Measurements from ENCODE around the gene MYL1.

Gene MYL1

GRCh38 chr2:210324458-210324857 is 9.5 kb upstream of the MYL1 start:
- TF ChIP-seq, protein P1, sequence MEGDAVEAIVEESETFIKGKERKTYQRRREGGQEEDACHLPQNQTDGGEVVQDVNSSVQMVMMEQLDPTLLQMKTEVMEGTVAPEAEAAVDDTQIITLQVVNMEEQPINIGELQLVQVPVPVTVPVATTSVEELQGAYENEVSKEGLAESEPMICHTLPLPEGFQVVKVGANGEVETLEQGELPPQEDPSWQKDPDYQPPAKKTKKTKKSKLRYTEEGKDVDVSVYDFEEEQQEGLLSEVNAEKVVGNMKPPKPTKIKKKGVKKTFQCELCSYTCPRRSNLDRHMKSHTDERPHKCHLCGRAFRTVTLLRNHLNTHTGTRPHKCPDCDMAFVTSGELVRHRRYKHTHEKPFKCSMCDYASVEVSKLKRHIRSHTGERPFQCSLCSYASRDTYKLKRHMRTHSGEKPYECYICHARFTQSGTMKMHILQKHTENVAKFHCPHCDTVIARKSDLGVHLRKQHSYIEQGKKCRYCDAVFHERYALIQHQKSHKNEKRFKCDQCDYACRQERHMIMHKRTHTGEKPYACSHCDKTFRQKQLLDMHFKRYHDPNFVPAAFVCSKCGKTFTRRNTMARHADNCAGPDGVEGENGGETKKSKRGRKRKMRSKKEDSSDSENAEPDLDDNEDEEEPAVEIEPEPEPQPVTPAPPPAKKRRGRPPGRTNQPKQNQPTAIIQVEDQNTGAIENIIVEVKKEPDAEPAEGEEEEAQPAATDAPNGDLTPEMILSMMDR (conservative IDR thresholded peaks at IDR 0.05; ENCODE audit: low read depth, low read length) = no peak
- DNase-seq (ENCODE audit: low read depth) = no peak
- H3K4me3 ChIP-seq (ENCODE audit: low read length) = no peak overlapping the region

DNA sequence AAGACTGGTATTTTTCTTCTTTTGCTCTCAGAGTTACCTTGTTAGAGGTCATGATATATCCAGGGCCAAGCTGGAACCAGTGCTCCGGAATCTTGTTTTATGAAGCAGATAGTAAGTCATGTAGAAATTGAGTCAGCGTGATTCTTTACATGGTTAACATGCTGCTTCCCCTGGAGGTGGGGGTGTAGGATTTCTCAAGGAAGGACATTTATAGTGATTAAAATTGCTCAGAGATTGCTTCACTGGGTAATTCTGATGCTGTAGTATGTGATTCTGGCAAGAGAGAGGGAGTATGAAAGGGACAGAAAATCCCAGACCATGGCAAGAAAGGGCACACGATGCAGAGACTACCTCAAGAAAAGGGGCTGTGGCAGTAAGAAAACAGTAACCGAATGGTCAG is 8.0 kb upstream of the MYL1 start:
- no peak for DNase-seq (ENCODE audit: low read depth)
- TF ChIP-seq, protein P1 (conservative IDR thresholded peaks at IDR 0.05; ENCODE audit: low read depth, low read length) = no peak
- H3K4me3 ChIP-seq (ENCODE audit: low read length) = no peak overlapping the region

GRCh38 chr2:210318891-210319290 is 3.9 kb upstream of the MYL1 start:
- H3K4me3 ChIP-seq (ENCODE audit: low read length) = no peak overlapping the region
- peak; percentile 77 for DNase-seq (ENCODE audit: low read depth)
- TF ChIP-seq, protein P1 (conservative IDR thresholded peaks at IDR 0.05; ENCODE audit: low read depth, low read length) = no peak

GRCh38 chr2:210318486-210318885 is 3.5 kb upstream of the MYL1 start:
- H3K4me3 ChIP-seq (ENCODE audit: low read length) = no peak overlapping the region
- TF ChIP-seq, protein P1 (conservative IDR thresholded peaks at IDR 0.05; ENCODE audit: low read depth, low read length) = no peak
- no peak for DNase-seq (ENCODE audit: low read depth)

- H3K4me3 ChIP-seq (ENCODE audit: low read length) = no peak overlapping the region
- TF ChIP-seq, protein P1 (conservative IDR thresholded peaks at IDR 0.05; ENCODE audit: low read depth, low read length) = no peak
- no peak for DNase-seq (ENCODE audit: low read depth)
Observed at GRCh38 chr2:210310550-210310949, 4.4 kb downstream of the MYL1 start.

DNA sequence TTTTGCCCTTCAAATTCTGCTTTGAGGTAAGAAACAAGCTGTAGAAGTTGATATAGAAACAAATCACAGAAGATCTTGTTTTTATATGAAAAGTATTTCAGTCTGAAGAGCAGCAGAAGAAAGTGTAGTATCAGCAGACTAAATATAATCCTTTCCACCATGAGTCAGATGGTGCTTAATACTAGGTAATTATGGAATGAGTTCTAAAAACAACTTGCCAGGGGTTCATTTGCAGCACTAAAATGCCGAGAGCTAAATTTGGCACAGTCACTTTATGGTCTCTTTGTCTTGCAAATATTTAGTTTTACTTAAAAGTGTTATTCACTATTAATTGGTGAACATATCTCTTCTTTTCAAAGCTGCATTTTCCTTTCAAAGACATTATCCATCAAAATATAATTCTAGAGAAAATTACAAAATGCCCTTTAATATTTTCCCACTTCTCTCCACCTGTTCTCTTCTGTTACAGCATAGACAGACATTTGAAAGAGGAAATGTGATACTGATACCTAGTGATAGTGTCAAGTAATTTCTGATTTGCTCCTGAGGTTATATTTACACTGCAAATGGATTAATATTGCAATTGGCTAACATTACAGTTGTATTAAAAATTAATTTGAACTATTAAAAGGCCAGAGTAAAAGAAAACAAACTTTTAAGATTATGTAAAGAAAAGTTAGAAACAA is 5.3 kb downstream of the MYL1 start:
- DNase-seq (ENCODE audit: low read depth) = peak; percentile 62
- TF ChIP-seq, protein P1 (conservative IDR thresholded peaks at IDR 0.05; ENCODE audit: low read depth, low read length) = no peak
- H3K4me3 ChIP-seq (ENCODE audit: low read length) = no peak overlapping the region

DNA sequence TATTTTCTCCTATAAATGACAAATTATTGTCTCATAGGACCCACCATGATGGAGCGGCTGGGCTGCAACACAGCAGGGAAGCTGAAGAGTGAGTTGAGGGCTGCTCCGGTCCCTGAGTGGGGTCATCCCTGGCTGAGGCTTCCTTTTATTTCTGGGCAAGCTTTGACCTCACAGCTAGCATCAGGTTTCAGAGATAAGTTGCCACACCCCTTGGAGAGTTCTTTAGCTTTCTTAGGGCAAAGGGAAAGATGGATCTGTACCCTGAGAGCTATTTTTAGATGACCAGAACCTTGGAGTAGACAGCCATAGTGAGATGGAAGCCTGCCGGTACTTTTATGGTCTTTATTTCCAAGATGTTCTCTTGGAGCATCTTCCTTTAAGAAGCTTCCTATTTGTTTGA is 11.5 kb downstream of the MYL1 start:
- H3K4me3 ChIP-seq (ENCODE audit: low read length) = no peak overlapping the region
- DNase-seq (ENCODE audit: low read depth) = no peak
- TF ChIP-seq, protein P1 (conservative IDR thresholded peaks at IDR 0.05; ENCODE audit: low read depth, low read length) = no peak

All from retinal pigment epithelial cell (primary cell).